Suprapubic skin (tissue), 3 donors: Measurements from ENCODE around the gene RHEX.

Experiments used
- CTCF ChIP-seq, 2 donors: fragments of 200-600 bp in 1 of 2; fragments of 450-650 bp in 1 of 2; sonication (generic) in 1 of 2; IDR thresholded peaks; one replicate each; pipeline ENCODE4 v1.5.1; 2016 to 2019; ENCODE audit warnings: antibody characterized with exemption in 2 of 2, mild to moderate bottlenecking in 1 of 2, moderate library complexity in 1 of 2
- POLR2A ChIP-seq, 2 donors: fragments of 450-650 bp; IDR thresholded peaks; one replicate each; pipeline ENCODE4 v1.6.1; 2017; ENCODE audit warnings: antibody characterized with exemption in 2 of 2, mild to moderate bottlenecking in 2 of 2, moderate library complexity in 2 of 2

GRCh38 chr1:206135248-206135647 lies 82.3 kb downstream of the RHEX start:
- TF ChIP-seq CTCF (IDR thresholded peaks at IDR 0.05) (no peak), POLR2A (IDR thresholded peaks at IDR 0.05) (no peak)
